ENCODE data around the gene HRAS. TPM values are rescaled to one million over a fixed set of nuclear protein-coding genes. Genes with fewer than 3 reads are reported as not detected.

The HRAS gene
- total RNA-seq, 1 donor from 2014 or later, result 150 TPM

DNA sequence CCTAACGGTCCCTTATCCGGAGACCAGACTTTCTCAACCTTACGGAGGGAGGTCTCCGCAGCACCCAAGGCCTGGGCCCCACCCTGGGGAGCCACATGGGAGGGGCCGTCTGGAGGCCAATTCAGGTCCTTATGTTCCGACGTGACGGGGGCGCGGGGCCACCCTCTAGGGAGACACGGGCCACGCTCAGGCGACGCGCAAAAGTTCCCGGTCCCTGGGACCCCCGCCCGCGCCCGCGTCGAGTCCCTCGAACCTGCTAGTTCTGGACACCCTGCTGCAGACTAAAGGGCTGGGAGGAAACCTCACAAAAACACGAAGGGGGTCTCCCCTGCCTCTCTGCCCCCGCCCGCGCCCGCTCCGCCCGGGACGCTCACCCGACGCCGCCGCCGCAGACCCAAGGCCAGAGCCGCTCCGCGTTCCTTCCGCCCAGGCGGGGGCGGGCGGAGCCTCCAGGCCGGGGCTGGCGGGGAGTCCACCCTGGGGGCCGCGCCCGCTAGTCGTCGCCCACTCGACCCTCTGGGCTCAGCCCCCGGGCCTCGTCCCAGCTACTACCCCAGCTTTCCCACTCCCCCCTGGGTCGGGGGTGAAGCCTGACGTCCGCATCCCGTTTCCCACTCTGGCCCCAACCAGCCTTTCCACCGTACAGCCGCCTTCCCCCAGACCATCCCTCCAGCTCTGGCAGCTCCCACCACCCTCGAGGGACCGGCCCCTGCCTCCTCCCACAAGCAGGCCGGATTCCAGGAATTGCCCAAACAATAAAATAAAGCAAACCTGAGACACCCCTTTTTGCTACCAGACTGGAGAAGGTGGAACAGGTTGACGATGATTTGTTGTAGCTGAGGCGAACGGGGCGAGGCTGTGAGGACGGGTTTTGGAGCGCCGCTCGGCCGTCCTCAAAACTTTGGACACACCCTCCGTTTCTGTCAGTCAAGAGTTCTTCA, 31.1 kb downstream of the HRAS start:
- no peak for FAIRE-seq
- no peaks in the 10 kb centered on the region for H3K27me3 ChIP-seq (ENCODE audit: control insufficient read depth, insufficient read depth, low read length)
- TF ChIP-seq, protein P1, sequence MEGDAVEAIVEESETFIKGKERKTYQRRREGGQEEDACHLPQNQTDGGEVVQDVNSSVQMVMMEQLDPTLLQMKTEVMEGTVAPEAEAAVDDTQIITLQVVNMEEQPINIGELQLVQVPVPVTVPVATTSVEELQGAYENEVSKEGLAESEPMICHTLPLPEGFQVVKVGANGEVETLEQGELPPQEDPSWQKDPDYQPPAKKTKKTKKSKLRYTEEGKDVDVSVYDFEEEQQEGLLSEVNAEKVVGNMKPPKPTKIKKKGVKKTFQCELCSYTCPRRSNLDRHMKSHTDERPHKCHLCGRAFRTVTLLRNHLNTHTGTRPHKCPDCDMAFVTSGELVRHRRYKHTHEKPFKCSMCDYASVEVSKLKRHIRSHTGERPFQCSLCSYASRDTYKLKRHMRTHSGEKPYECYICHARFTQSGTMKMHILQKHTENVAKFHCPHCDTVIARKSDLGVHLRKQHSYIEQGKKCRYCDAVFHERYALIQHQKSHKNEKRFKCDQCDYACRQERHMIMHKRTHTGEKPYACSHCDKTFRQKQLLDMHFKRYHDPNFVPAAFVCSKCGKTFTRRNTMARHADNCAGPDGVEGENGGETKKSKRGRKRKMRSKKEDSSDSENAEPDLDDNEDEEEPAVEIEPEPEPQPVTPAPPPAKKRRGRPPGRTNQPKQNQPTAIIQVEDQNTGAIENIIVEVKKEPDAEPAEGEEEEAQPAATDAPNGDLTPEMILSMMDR (IDR thresholded peaks at IDR 0.05; ENCODE audit: insufficient read depth, low read length, severe bottlenecking), result no peak
- H3K4me3 ChIP-seq (ENCODE audit: low read depth, low read length), result peak overlapping the region; percentile 58
- H3K36me3 ChIP-seq (ENCODE audit: control insufficient read depth, insufficient read depth, low read length), result peaks cover 27% of the 10 kb centered on the region
- DNase-seq (ENCODE audit: low read depth), result peak; percentile 58

GRCh38 chr11:503179-503981, 32.0 kb downstream of the HRAS start:
- no peak for DNase-seq (ENCODE audit: low read depth)
- no peak for FAIRE-seq

DNA sequence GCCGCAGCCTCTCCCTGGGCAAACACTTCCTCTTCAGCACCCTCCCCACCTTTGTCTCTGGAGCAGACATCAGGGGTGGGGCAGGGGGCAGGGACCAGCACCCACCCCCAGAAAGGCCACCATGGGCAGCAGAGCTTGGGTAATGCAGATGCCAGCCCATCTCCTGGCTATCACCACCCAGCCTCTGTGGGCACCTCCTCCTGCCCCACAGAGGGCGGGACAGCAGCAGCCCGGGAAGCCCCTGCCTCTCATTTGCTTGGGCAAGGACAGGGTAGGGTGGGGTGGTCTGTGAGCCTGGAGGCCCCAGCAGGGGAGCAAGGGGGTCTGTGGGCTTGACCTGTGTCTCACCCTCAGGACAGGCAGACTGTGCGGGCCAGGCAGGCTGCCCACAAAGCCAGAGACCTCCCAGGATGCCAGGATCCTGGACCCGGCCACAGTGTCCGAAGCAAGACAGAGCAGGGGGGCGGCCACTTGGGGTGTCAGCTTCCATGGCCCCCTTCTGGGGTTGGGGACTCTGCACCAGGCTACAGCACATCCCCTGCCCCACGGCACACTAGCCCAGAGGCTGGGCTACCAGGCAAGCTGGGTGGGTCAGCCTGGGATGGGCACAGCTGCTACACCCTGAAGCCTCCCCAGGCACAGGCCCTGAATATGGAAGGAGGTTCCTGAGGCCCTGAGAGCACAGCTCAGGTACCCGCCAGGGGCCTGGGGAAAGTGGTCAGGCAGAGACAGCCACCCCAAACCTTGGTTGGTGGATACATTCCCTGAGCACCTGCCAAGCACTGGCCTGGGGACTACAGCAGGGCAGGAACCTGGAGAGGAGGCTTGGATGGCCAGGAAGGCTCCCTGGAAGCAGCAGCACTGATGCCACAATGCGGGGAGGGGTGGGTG, 32.8 kb downstream of the HRAS start:
- H3K27me3 ChIP-seq (ENCODE audit: control insufficient read depth, insufficient read depth, low read length), result no peaks in the 10 kb centered on the region
- TF ChIP-seq, protein P1 (IDR thresholded peaks at IDR 0.05; ENCODE audit: insufficient read depth, low read length, severe bottlenecking), result no peak
- H3K36me3 ChIP-seq (ENCODE audit: control insufficient read depth, insufficient read depth, low read length), result peaks cover 42% of the 10 kb centered on the region
- DNase-seq (ENCODE audit: low read depth), result no peak
- no peak for FAIRE-seq
- H3K4me3 ChIP-seq (ENCODE audit: low read depth, low read length), result no peak overlapping the region

More at GRCh38 chr11:503179-503981, 32.0 kb downstream of the HRAS start:
- Histone ChIP-seq H3K4me3 (ENCODE audit: low read depth, low read length) (peak overlapping the region; percentile 58), H3K27me3 (ENCODE audit: control insufficient read depth, insufficient read depth, low read length) (no peaks in the 10 kb centered on the region), H3K36me3 (ENCODE audit: control insufficient read depth, insufficient read depth, low read length) (peaks cover 34% of the 10 kb centered on the region)
- TF ChIP-seq, protein P1 (IDR thresholded peaks at IDR 0.05; ENCODE audit: insufficient read depth, low read length, severe bottlenecking), result no peak

DNA sequence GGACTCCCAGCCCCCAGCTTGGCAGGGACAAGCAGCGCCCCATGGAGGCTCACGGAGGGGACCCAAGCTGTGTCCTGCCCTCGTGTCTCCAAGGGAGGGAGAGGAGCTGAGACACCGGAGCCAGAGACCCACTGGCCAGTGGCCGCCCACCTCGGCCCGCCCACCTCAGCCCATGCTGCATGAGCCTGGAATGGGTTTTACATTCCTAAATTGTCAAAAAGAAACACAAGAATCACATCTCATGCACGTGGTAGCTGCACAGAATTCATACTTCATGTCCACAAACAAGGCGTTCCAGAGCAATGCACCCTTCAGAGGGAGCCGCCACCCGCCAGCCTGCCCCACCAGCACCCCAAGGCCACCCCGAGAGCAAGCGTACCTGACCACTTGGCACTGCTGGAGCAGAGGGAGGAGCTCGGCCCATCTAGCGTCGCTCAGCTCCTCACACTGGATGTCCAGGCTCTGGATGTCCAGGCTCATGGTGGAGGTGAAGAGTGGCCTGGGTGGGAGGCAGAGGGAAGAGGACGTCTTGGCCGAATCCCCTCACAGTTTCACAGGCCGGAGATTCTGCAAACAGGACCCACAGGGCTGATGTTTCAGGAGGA, 33.6 kb downstream of the HRAS start:
- TF ChIP-seq, protein P1 (IDR thresholded peaks at IDR 0.05; ENCODE audit: insufficient read depth, low read length, severe bottlenecking), result no peak
- FAIRE-seq (no peak), DNase-seq (ENCODE audit: low read depth) (no peak)
- H3K27me3 ChIP-seq (ENCODE audit: control insufficient read depth, insufficient read depth, low read length), result no peaks in the 10 kb centered on the region
- H3K4me3 ChIP-seq (ENCODE audit: low read depth, low read length), result no peak overlapping the region
- peaks cover 49% of the 10 kb centered on the region for H3K36me3 ChIP-seq (ENCODE audit: control insufficient read depth, insufficient read depth, low read length)
